GM12891 (cell line): ENCODE data around the gene KCNMB3.

Experiments
- POLR2A ChIP-seq: IDR thresholded peaks from 2 replicates; pipeline ENCODE4 v1.6.1; 2011; ENCODE audit warnings: low read depth, low read length, control low read depth
- POLR2AphosphoS5 ChIP-seq: IDR thresholded peaks from 2 replicates; pipeline ENCODE4 v1.6.1; 2011; ENCODE audit warnings: low read depth, low read length, control low read depth
- TAF1 ChIP-seq: IDR thresholded peaks from 2 replicates; pipeline ENCODE4 v1.6.1; 2011; ENCODE audit warnings: low read depth, low read length, control low read depth

GRCh38 chr3:179264449-179264848, 13.5 kb upstream of the KCNMB3 start:
- TF ChIP-seq POLR2A (no peak), TAF1 (no peak), POLR2AphosphoS5 (no peak)
